AG04449 (cell line): ENCODE data around the gene NFATC3.
"Not testable (repeated sequence)": the region's sequence is repeated elsewhere in the genome, so short reads cannot be mapped to it uniquely, and the experiment has no call there.

Experiments used
- CTCF ChIA-PET: fragments of 350-600 bp; formaldehyde crosslinking; extraction: SDS; loops from one replicate; lab custom pipeline; 2021; ENCODE audit warnings: antibody characterized with exemption; lab: Yijun Ruan, JAX
- POLR2A ChIA-PET: fragments of 400-600, 350-600 bp; formaldehyde crosslinking; extraction: SDS; loops from one replicate; lab custom pipeline; 2020; ENCODE audit warnings: antibody characterized with exemption, inconsistent platforms; lab: Yijun Ruan, JAX
- DNase-seq: peaks from one replicate; pipeline ENCODE4 v3.0.0-alpha.2; 2010; ENCODE audit warnings: low read depth, low spot score
- H3K4me3 ChIP-seq: 2 replicates; pipeline ENCODE4 v1.5.1; 2011; ENCODE audit warnings: low read depth, mild to moderate bottlenecking, control low read depth, low read length
- CTCF ChIP-seq: IDR thresholded peaks from one replicate; pipeline ENCODE4 v1.5.1; 2011; ENCODE audit warnings: mild to moderate bottlenecking, moderate library complexity, low read length, control low read depth, inconsistent platforms; ENCODE audit not compliant: insufficient read depth; ENCODE audit errors: missing control alignments

The NFATC3 gene

GRCh38 chr16:68155425-68155824 is 70.3 kb downstream of the NFATC3 start:
- DNase-seq = no peak
- no peak overlapping the region for H3K4me3 ChIP-seq
- no peak for TF ChIP-seq CTCF
- ChIA-PET CTCF (interaction anchor here (1.2 kb wide), 1 partner anchor 39 kb away, joined by 3 read pairs; no protein-coding TSS in a partner anchor), POLR2A (no interaction called here)

GRCh38 chr16:68162413-68162812 is 77.2 kb downstream of the NFATC3 start:
- DNase-seq = no peak
- TF ChIP-seq CTCF = no peak
- CTCF ChIA-PET = no interaction called here
- POLR2A ChIA-PET = no interaction called here
- no peak overlapping the region for H3K4me3 ChIP-seq

GRCh38 chr16:68163275-68163674 is 78.1 kb downstream of the NFATC3 start:
- POLR2A ChIA-PET, H3K4me3 ChIP-seq, CTCF ChIA-PET, DNase-seq: not testable (repeated sequence)

- no peak for DNase-seq
- CTCF ChIA-PET = interaction anchor here (1.3 kb wide), 1 partner anchor 72 kb away, joined by 4 read pairs; no protein-coding TSS in a partner anchor
- no peak for TF ChIP-seq CTCF
- POLR2A ChIA-PET = no interaction called here
- no peak overlapping the region for H3K4me3 ChIP-seq
These were observed 81.1 kb downstream of the NFATC3 start for GRCh38 chr16:68166264-68166663.

- no peak for DNase-seq
- no peak overlapping the region for H3K4me3 ChIP-seq
- CTCF ChIA-PET = interaction anchor here (0.9 to 3.1 kb wide), 5 partner anchors 12 to 85 kb away, joined by 3 to 12 read pairs (median 4); no protein-coding TSS in a partner anchor
- POLR2A ChIA-PET = no interaction called here
- no peak for TF ChIP-seq CTCF
These were observed 94.1 kb downstream of the NFATC3 start for GRCh38 chr16:68179196-68179795.

- no peak overlapping the region for H3K4me3 ChIP-seq
- POLR2A ChIA-PET = no interaction called here
- TF ChIP-seq CTCF = no peak
- CTCF ChIA-PET = interaction anchor here (1.1 to 3.1 kb wide), 2 partner anchors 48 to 86 kb away, joined by 4 to 12 read pairs; no protein-coding TSS in a partner anchor
- DNase-seq = no peak
These were observed 94.7 kb downstream of the NFATC3 start for GRCh38 chr16:68179855-68180254.

- POLR2A ChIA-PET = no interaction called here
- CTCF ChIA-PET = no interaction called here
- no peak for DNase-seq
- H3K4me3 ChIP-seq = no peak overlapping the region
- TF ChIP-seq CTCF = no peak
These were observed 97.9 kb downstream of the NFATC3 start for GRCh38 chr16:68183046-68183445.
